PFSK-1 (cell line): ENCODE data around the gene APBA2.

Experiments
- POLR2AphosphoS5 ChIP-seq: IDR thresholded peaks from 2 replicates; pipeline ENCODE4 v1.6.1; 2012; ENCODE audit warnings: low read depth, mild to moderate bottlenecking, control low read depth, low read length, moderate library complexity
- SIN3A ChIP-seq: IDR thresholded peaks from 2 replicates; pipeline ENCODE4 v1.6.1; 2012; ENCODE audit warnings: mild to moderate bottlenecking, low read length, moderate library complexity, borderline replicate concordance; ENCODE audit not compliant: insufficient read depth
- TF ChIP-seq, protein P1 (sequence below), 2 experiments: IDR thresholded peaks; 2 replicates each; pipeline versions ENCODE4 v1.6.1 to v1.8.0; 2011 to 2012; ENCODE audit warnings: low read depth in 2 of 2, low read length in 2 of 2, control low read depth in 1 of 2, inconsistent platforms in 1 of 2, mild to moderate bottlenecking in 1 of 2, moderate library complexity in 1 of 2; ENCODE audit not compliant: insufficient read depth in 1 of 2

DNA sequence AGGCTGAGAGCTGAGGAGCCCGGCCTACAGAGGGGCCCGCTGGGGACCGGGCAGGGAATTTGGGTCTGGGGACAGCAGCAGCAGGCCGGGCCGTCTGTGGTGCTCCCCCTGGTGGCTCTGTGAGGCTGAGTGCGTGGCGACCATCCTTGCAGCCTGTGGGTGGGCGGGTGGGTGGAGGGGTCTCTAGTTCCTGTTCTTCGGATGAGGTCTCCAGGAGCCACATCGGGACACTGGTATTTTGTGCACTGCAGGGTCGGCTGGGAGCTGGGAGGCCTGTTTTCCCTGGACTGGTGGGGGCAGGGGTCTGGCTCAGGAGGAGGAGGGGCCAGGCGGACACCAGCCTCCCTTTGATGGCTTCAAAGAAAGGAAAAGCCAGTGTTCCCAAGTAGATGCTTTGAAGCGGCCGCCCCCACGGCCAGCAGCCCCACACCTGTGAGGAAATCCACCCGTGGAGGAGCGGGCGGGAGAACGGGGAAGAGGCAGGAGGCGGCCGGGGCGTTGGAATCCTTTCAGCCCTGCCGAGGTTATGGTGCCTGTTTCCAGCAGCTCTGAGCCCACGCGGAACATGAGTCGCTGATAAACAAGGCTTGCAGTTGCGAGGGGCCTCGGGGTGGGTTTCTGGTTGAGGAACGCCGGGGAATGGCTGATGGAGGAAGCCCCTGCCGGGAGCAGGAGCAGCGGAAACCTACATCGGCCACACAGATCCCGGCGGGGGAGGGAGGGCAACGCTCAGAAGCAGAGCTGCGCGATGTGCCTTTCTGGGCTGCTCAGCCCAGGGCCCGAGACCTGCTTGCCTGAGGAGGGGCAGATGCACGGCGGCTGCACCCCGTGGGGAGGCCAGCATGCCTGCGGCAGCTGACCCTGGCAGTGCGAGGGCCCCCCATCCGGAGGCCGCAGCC lies 229.6 kb downstream of the APBA2 start:
- TF ChIP-seq, protein P1, sequence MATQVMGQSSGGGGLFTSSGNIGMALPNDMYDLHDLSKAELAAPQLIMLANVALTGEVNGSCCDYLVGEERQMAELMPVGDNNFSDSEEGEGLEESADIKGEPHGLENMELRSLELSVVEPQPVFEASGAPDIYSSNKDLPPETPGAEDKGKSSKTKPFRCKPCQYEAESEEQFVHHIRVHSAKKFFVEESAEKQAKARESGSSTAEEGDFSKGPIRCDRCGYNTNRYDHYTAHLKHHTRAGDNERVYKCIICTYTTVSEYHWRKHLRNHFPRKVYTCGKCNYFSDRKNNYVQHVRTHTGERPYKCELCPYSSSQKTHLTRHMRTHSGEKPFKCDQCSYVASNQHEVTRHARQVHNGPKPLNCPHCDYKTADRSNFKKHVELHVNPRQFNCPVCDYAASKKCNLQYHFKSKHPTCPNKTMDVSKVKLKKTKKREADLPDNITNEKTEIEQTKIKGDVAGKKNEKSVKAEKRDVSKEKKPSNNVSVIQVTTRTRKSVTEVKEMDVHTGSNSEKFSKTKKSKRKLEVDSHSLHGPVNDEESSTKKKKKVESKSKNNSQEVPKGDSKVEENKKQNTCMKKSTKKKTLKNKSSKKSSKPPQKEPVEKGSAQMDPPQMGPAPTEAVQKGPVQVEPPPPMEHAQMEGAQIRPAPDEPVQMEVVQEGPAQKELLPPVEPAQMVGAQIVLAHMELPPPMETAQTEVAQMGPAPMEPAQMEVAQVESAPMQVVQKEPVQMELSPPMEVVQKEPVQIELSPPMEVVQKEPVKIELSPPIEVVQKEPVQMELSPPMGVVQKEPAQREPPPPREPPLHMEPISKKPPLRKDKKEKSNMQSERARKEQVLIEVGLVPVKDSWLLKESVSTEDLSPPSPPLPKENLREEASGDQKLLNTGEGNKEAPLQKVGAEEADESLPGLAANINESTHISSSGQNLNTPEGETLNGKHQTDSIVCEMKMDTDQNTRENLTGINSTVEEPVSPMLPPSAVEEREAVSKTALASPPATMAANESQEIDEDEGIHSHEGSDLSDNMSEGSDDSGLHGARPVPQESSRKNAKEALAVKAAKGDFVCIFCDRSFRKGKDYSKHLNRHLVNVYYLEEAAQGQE (IDR thresholded peaks at IDR 0.05; ENCODE audit: insufficient read depth in 1 of 2, low read depth in 2 of 2, low read length in 2 of 2), result no peak
- TF ChIP-seq POLR2AphosphoS5, result no peak
- TF ChIP-seq SIN3A, result no peak
